GM19025 (cell line): Measurements from ENCODE around the gene PSMD10.

Source experiments
- ATAC-seq: cut with Tn5 transposase; IDR thresholded peaks from one replicate; pipeline ENCODE4 v1.9.1; 2021; ENCODE audit warnings: mild to moderate bottlenecking, low read depth, moderate library complexity; ENCODE audit not compliant: unreplicated experiment

The PSMD10 gene

DNA sequence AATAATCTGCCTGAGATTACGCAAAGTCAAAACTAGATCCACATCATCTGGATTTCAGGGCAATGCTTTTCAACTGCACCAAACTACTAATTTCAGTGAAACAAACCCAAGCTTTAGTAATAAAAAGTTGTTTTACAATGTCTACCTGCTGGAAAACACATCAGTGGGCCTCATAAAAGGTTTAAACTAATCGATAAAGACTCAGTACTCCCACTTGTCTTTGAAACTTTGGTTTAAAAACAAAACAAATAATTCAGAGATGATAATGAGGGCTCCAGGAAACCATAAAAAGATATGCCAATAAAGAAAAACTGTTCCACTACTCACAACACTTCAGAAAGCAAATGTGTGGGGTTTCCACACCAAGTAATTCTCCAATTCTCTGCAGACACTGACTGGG is 10.2 kb downstream of the PSMD10 start:
- ATAC-seq = no peak

DNA sequence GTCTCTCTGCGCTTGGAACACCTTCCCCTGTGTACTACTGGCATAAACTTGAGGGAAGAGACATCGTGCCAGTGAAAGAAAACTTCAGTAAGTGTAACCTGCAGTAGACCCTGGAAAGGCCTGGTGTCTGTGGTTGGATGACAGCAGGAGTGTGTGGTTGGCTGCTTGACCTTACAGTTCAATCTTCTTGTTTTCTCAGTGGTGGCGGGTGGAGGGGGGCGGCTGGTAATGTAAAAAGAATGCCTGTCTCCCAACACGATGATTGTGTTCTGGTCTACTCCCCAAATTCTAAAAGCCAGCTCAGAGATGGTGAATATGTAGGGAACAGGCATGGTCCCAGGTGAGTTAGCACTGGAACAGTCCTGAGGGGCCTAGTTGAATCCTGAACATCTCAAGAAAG is 18.6 kb downstream of the PSMD10 start:
- no peak for ATAC-seq

DNA sequence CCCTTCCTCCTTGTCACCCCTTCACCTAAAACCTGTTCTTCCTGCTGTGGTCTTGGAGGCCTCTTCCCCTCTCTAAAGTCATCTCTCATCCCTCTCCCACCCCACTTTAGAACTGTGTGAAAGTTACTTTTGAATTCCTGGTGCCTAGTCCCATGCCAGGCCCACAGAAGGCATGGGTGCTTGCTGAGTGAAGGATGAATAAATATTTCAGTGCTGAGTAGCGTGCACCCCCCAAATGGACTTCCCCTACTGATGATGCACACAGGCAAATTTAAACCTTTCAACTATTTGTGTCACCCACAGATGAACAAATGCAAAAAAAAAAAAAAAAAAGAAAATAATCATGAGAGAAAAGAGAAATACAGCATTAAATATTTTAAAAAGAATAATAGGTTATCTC is 19.8 kb downstream of the PSMD10 start:
- ATAC-seq = no peak

DNA sequence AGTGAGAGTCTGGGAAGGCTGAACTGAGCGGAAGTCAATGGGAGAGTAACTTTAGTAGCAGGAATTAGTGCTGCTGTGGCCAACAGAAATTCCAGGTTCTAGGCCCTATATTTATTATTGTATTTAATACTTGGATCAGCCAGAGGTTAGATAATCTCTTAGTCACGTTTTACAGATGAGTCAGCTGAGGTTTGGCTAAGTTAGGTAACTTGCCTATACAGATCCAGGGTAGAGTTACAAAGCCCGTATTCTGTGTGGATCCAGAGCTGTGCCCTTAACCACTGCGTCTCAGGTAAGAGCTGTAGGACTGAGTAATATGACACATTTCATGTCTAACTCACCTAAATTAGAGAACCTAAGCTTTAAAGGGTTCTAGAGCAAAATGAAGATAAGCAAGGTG is 20.5 kb downstream of the PSMD10 start:
- no peak for ATAC-seq

DNA sequence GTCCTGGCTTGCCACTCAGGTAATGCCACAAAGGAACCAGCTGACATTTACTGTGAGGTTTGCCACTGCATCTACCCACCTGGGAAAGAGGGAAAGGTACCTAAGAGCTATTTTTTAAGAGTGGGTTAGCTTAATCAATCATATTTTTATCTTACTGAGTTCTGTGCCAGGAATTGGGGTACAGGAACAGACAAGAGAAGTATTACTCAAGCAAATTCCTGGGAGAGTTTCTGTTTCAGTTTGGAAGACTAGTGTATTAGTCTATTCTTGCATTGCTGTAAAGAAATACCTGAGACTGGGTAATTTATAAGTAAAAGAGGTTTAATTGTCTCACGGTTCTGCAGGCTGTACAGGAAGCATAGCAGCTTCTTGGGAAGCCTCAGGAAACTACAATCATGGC is 23.2 kb downstream of the PSMD10 start:
- ATAC-seq = no peak

DNA sequence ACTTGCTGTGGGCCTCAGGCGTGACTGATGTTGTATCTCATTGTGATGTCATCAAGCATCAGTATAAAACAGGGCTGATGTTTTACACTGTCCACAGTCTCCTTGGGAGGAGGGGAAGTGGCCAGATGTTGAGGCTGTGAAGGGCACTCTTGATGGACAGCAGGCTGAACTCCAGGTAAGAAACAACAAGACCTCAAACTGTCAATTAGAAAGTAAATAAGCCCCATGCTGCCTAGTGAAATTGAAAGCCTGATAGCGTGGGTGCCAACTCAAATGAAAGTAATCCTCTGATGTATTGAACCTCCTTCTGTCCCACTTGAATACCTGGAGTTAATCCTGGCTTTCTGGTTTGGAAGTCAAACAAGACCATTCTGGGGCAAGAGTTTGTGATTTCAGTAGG is 26.7 kb downstream of the PSMD10 start:
- ATAC-seq = no peak

DNA sequence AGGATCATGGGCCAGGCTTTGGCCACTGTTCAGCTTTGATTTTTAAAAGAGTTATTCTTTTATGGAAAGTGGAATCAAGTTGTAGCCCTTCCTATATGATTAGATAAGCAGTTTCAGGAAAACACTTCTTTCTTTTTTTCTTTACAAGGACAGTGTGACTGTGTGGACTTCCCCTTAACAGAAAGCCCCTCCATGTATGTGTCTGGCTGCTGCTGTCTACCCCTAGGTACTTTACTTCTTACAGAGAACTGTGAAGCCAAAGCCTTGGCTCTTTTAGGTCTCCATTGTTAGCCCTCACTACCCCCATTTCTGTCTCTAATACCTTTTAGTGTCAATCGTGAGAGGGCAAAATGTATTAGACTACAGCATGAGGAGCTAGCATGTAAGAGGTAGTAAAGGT is 27.3 kb downstream of the PSMD10 start:
- no peak for ATAC-seq

DNA sequence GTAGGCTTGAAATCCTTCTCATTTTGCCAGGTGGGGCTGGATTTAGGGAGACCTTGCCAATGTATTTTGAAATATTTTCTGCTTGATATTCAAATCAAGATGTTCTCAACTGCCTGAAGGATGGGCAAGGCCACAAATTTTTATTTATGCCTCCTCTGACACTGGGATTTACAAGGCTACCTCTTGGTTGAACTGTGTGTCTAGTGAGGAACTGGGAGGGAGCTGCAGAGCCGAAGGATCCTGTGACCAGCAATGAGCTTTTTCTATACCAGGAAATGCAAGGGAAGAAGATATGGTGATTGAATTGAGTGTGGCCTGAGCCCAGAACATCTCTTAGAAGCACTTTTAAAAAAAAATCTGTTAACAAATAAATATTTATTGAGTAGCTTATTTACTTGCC is 31.5 kb downstream of the PSMD10 start:
- ATAC-seq = no peak

DNA sequence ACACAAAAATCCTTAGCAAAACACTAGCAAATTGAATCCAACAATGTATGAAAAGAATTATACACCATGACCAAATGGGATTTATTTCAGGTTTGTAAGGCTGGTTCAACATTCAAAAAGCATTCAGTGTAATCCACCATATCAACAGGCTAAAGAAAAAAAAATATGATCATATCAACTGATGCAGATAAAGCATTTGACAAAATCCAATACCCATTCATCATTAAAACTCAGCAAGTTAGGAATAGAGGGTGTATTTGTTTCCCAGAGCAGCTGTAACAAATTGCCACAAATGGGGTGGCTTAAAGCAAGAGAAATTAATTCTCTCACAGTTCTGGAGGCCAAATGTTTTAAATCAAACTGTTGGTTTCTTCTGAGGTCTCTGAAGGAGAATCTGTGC is 35.8 kb downstream of the PSMD10 start:
- ATAC-seq = no peak

DNA sequence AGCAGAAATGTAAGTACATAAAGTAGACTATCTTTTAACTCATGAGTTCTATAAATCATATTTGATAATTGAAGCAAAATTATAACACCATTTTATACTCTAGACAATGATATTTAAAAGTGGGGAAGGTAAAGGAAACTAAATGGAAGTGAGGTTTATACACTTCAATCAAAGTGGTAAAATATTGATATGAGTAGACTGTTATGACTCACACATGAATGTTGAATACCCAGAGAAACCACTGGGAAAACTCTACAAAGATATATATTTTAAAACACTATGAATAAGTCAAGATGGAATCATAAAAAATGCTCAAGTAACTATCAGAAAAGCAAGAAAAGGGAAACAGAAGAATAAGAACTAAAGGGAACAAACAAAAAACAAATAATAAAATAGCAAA is 38.1 kb downstream of the PSMD10 start:
- ATAC-seq = no peak

DNA sequence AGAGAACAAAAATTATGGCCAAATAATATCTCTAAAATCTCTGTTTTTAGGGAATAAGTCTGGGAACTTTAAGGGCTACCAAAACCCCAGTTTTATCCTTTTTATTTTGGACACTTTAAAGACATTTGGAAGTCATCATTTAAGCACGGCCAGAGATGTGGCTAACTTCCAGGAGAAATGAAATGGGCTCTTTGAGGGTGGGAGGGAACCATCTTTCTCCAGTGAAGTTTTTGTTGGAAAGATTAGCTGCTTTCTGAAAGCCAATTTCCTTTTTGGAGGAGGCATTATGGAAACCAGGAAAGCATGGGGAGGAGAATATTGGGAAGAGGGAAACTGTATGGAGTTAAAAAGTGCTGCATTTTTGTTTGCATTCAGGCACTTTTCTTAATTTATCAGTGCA is 41.7 kb downstream of the PSMD10 start:
- ATAC-seq = no peak

DNA sequence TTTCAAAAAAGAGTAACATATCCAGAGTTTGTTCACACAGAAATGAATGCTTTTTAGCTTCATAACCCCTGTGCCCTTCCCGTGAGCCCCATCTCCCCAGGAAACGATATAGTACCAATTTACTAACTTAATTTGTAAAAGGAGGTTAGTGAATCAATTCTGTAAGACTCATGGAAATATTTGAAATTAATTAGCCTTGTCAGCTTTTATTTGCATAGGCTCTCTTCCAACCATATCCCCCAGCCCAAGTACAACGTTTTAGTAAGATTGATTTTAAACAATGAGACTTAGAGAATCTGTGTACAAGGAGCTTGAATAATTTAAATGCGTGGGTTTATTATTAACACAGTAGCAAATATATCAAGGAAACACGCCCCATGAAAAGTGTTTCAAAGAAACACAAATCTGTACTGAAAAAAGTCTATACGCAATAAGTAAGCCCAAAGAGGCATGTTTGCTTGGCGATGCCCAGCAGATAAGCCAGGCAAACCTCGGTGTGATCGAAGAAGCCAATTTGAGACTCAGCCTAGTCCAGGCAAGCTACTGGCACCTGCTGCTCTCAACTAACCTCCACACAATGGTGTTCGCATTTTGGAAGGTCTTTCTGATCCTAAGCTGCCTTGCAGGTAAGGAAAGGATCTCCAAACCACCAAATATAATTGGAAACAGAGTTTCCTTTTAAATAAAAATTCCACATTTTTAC is 46.6 kb downstream of the PSMD10 start, which contains the start of gene VSIG1:
VSIG1 (plus strand) TSS at position 512 of the 703 bp plus-strand sequence; CDS start at position 578, 66 bp downstream.
- no peak for ATAC-seq

DNA sequence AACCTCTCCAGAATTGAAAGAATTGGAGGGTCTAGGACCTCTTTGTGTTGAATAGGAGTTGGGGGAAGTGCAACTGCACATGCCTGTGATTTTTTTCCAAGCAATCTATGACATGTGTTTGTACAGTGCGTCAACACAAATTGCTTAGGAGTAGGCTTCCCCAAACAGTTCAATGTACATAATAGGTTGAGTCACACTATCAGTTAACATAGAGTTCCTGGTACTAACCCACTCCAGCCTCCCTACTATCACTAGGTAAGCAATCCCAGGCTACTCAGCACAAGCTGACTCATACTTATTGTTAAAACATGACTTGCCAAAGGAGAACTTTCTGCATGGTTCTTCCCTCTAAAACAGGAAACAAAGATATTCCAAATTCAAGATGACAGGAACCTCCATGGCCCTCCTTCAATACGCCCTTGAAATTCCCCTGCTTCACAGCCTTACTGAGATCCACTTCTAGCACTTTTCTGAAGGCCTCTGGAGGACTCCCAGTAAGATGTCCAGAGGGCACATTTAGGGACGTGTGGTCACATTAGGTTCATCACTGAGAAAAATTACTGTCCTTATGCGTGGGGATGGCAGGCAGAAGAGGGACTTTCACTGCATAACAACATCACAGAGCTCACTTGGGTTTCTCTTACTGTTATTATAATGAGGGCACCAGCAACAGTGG is 54.9 kb downstream of the PSMD10 start:
- ATAC-seq = no peak

DNA sequence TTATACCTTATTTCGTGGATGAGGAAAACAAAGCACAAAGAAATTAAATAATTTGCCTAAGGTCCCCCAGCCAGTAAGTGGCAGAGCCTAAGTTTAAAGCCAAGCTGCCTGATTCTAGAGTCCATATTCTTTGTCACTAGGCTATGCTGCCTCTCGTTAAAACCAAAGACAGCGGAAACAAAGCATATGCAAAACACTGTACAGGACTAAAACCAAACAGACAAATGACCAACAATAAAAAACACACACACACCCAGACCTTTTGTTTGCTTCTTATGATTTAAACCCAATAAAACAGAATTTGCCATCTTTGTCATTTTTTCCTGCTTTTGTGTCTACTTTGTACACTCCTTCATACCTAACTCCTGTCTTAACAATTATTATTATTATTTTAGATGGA is 56.6 kb downstream of the PSMD10 start:
- no peak for ATAC-seq
